B cell (primary cell): ENCODE measurements around the gene DRD3.

Experiments used
- CTCF ChIP-seq: fragments of 200-600 bp; IDR thresholded peaks from one replicate; pipeline ENCODE4 v1.8.0; 2022; ENCODE audit warnings: antibody characterized with exemption, mild to moderate bottlenecking
- EZH2 ChIP-seq: IDR thresholded peaks from 2 replicates; pipeline ENCODE4 v1.6.1; 2012; ENCODE audit warnings: borderline replicate concordance, low read depth, mild to moderate bottlenecking, moderate library complexity, low read length; ENCODE audit not compliant: insufficient read depth, poor library complexity, severe bottlenecking

- no peak for TF ChIP-seq CTCF
- TF ChIP-seq EZH2: no peak
These were observed 35.0 kb upstream of the DRD3 start for GRCh38 chr3:114213627-114214541.
